ENCODE results near the gene PLXNA4. TPM values are rescaled to one million over a fixed set of nuclear protein-coding genes. Genes with fewer than 3 reads are reported as not detected.

PLXNA4 gene
- total and polyA plus RNA-seq, 9 of the 15 experiments (the other 6 are each of a cell fraction or from before 2014, with no cell fraction given): under 0.01 to 0.09 TPM; not detected in 7

DNA sequence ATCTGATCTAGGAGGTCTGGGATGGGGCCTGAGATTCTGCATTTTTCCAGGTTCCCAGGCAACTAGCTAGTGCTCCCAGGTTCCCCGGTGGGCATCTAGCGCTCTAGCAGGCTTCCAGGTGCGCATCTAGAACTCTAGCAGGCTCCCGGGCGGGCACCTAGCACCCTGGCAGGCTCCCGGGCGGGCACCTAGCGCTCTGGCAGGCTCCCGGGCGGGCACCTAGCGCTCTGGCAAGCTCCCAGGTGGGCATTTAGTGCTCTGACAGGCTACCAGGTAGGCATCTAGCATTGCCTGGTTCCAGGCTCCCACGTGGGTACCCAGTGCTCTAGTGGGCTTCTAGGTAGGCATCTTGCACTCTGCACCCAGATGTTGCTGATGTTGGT is 414.7 kb downstream of the PLXNA4 start:
- ATAC-seq (no peak), DNase-seq (ENCODE audit: extremely low read depth in 1 of 4, low spot score in 3 of 4) (no peak), FAIRE-seq (no peak)
- CTCF ChIA-PET (ENCODE audit: low intra/inter-chr PET ratio): no interaction called here
- TF ChIP-seq ZNF143 (CRISPR knock-in tag; IDR thresholded peaks at IDR 0.05): no peak
- TF ChIP-seq ZFP36 (IDR thresholded peaks at IDR 0.05; ENCODE audit: low read depth, low read length, partially characterized antibody): no peak
- TF ChIP-seq BDP1 (IDR thresholded peaks at IDR 0.05; ENCODE audit: insufficient read depth, insufficient read length): no peak
- TF ChIP-seq, protein P1, sequence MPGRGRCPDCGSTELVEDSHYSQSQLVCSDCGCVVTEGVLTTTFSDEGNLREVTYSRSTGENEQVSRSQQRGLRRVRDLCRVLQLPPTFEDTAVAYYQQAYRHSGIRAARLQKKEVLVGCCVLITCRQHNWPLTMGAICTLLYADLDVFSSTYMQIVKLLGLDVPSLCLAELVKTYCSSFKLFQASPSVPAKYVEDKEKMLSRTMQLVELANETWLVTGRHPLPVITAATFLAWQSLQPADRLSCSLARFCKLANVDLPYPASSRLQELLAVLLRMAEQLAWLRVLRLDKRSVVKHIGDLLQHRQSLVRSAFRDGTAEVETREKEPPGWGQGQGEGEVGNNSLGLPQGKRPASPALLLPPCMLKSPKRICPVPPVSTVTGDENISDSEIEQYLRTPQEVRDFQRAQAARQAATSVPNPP (IDR thresholded peaks at IDR 0.05; ENCODE audit: borderline replicate concordance, insufficient read depth, insufficient read length): no peak
- TF ChIP-seq ZNF507 (tag; conservative IDR thresholded peaks at IDR 0.05): no peak
- no peak for TF ChIP-seq ZNF57 (CRISPR knock-in tag; IDR thresholded peaks at IDR 0.05)
- no peak for TF ChIP-seq RBM14 (IDR thresholded peaks at IDR 0.05; ENCODE audit: borderline replicate concordance, insufficient read depth, low read depth, low read length)
- TF ChIP-seq FOXK2 (conservative IDR thresholded peaks at IDR 0.05 in 1 of 2, IDR thresholded peaks at IDR 0.05 in 1 of 2; ENCODE audit: low read depth in 2 of 2): no peak
- TF ChIP-seq, protein P2, sequence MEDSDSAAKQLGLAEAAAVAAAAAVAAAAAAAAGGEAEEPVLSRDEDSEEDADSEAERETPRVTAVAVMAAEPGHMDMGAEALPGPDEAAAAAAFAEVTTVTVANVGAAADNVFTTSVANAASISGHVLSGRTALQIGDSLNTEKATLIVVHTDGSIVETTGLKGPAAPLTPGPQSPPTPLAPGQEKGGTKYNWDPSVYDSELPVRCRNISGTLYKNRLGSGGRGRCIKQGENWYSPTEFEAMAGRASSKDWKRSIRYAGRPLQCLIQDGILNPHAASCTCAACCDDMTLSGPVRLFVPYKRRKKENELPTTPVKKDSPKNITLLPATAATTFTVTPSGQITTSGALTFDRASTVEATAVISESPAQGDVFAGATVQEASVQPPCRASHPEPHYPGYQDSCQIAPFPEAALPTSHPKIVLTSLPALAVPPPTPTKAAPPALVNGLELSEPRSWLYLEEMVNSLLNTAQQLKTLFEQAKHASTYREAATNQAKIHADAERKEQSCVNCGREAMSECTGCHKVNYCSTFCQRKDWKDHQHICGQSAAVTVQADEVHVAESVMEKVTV (CRISPR knock-in tag; IDR thresholded peaks at IDR 0.05): no peak
- TF ChIP-seq POLR3G (IDR thresholded peaks at IDR 0.05; ENCODE audit: extremely low read depth, insufficient read length, insufficient replicate concordance): no peak
- no peak for TF ChIP-seq ZNF212 (CRISPR knock-in tag; IDR thresholded peaks at IDR 0.05)
- no peak for TF ChIP-seq YY1 (IDR thresholded peaks at IDR 0.05; ENCODE audit: borderline replicate concordance in 1 of 3, control insufficient read depth in 1 of 3, extremely low read depth in 1 of 3, insufficient read depth in 3 of 3, insufficient read length in 1 of 3, insufficient replicate concordance in 2 of 3, low read depth in 1 of 3, low read length in 2 of 3)
- TF ChIP-seq, protein P3, sequence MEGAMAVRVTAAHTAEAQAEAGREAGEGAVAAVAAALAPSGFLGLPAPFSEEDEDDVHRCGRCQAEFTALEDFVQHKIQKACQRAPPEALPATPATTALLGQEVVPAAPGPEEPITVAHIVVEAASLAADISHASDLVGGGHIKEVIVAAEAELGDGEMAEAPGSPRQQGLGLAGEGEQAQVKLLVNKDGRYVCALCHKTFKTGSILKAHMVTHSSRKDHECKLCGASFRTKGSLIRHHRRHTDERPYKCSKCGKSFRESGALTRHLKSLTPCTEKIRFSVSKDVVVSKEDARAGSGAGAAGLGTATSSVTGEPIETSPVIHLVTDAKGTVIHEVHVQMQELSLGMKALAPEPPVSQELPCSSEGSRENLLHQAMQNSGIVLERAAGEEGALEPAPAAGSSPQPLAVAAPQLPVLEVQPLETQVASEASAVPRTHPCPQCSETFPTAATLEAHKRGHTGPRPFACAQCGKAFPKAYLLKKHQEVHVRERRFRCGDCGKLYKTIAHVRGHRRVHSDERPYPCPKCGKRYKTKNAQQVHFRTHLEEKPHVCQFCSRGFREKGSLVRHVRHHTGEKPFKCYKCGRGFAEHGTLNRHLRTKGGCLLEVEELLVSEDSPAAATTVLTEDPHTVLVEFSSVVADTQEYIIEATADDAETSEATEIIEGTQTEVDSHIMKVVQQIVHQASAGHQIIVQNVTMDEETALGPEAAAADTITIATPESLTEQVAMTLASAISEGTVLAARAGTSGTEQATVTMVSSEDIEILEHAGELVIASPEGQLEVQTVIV (CRISPR knock-in tag; IDR thresholded peaks at IDR 0.05; ENCODE audit: borderline replicate concordance): no peak
- peaks cover 6 to 11% of the 10 kb centered on the region in 2 experiments; a peak in 4 of 5 replicates for H3K4me1 ChIP-seq (replicated peaks in 1 of 2; ENCODE audit: control insufficient read depth in 2 of 2, insufficient read depth in 2 of 2, low read length in 2 of 2)
- intact Hi-C loops (cut with micrococcal nuclease): no loop called here
- 1% methylated on average over 12 of the region's 12 CpGs for WGBS (ENCODE audit: insufficient coverage, low coverage, missing lambda C conversion rate)
- no peak overlapping the region for H2AFZ ChIP-seq (ENCODE audit: low read depth, low read length)
- H3K79me2 ChIP-seq (ENCODE audit: control insufficient read depth, insufficient read depth, low read length): no peaks in the 10 kb centered on the region
- no peak overlapping the region for H3K27ac ChIP-seq (ENCODE audit: extremely low read depth, low read depth, low read length)
- H3K9me3 ChIP-seq (replicated peaks; ENCODE audit: control insufficient read depth, insufficient read depth, low read depth, low read length): no peaks in the 10 kb centered on the region
- no peak overlapping the region for H3K4me3 ChIP-seq
- no peaks in the 10 kb centered on the region for H3K36me3 ChIP-seq (ENCODE audit: control insufficient read depth, insufficient read depth, low read length)
- H4K20me1 ChIP-seq (replicated peaks; ENCODE audit: control insufficient read depth, insufficient read depth, low read length): peaks cover 27% of the 10 kb centered on the region
- no TSS peak for BruUV-seq (replicated peaks)
- no peak overlapping the region for H3K9ac ChIP-seq (ENCODE audit: insufficient read depth in 1 of 2, low read depth in 2 of 2, low read length in 2 of 2)
- H3K27me3 ChIP-seq (ENCODE audit: control insufficient read depth in 2 of 2, insufficient read depth in 2 of 2, low read length in 2 of 2): peaks cover 15 to 72% of the 10 kb centered on the region in 2 experiments; a peak in 4 of 5 replicates
- POLR2A ChIA-PET: interaction anchor here (1.2 to 1.8 kb wide), 2 partner anchors 8 to 11 kb away, joined by 5 to 7 read pairs; no protein-coding TSS in a partner anchor
- in situ Hi-C loops (cut with MboI): no loop called here
- H3K9me1 ChIP-seq (ENCODE audit: control insufficient read depth, insufficient read depth, low read length): no peaks in the 10 kb centered on the region
- H3K4me2 ChIP-seq (ENCODE audit: insufficient read depth, low read length): no peak overlapping the region
